Prostate gland (tissue), 2 donors: Measurements from ENCODE around the gene IRF9.

Source experiments
- POLR2A ChIP-seq: fragments of 450-650 bp; IDR thresholded peaks from one replicate; pipeline ENCODE4 v1.6.1; 2016; ENCODE audit warnings: antibody characterized with exemption, mild to moderate bottlenecking
- POLR2AphosphoS5 ChIP-seq: sonication (generic); formaldehyde crosslinking; IDR thresholded peaks from one replicate; pipeline ENCODE4 v1.6.1; 2017; ENCODE audit warnings: antibody characterized with exemption
- TF ChIP-seq, protein P1 (sequence below), 4 experiments: fragments of 200-600 bp in 2 of 4; fragments of 450-650 bp in 2 of 4; sonication (generic) in 2 of 4; IDR thresholded peaks; 1 replicate in 3 of 4; 2 replicates in 1 of 4; pipeline ENCODE4 v1.5.1; 2016 to 2019; ENCODE audit warnings: antibody characterized with exemption in 4 of 4, mild to moderate bottlenecking in 2 of 4, moderate library complexity in 2 of 4

- TF ChIP-seq POLR2A, result no peak
- TF ChIP-seq, protein P1, sequence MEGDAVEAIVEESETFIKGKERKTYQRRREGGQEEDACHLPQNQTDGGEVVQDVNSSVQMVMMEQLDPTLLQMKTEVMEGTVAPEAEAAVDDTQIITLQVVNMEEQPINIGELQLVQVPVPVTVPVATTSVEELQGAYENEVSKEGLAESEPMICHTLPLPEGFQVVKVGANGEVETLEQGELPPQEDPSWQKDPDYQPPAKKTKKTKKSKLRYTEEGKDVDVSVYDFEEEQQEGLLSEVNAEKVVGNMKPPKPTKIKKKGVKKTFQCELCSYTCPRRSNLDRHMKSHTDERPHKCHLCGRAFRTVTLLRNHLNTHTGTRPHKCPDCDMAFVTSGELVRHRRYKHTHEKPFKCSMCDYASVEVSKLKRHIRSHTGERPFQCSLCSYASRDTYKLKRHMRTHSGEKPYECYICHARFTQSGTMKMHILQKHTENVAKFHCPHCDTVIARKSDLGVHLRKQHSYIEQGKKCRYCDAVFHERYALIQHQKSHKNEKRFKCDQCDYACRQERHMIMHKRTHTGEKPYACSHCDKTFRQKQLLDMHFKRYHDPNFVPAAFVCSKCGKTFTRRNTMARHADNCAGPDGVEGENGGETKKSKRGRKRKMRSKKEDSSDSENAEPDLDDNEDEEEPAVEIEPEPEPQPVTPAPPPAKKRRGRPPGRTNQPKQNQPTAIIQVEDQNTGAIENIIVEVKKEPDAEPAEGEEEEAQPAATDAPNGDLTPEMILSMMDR (IDR thresholded peaks at IDR 0.05), result no peak
- no peak for TF ChIP-seq POLR2AphosphoS5
Observed at GRCh38 chr14:24150061-24150460, 11.0 kb upstream of the IRF9 start.
